Measurements from ENCODE around the gene KCND3.

- TF ChIP-seq POLR2AphosphoS5 (IDR thresholded peaks at IDR 0.05; ENCODE audit: insufficient read depth, low read depth, low read length) = no peak
- no peak for TF ChIP-seq CTCF (IDR thresholded peaks at IDR 0.05; ENCODE audit: extremely low read depth in 1 of 2, insufficient read depth in 1 of 2, low read depth in 1 of 2, low read length in 2 of 2)
- TF ChIP-seq POLR2A (IDR thresholded peaks at IDR 0.05; ENCODE audit: low read depth, low read length) = no peak
- no peak for TF ChIP-seq MAX (IDR thresholded peaks at IDR 0.05; ENCODE audit: insufficient read depth, insufficient read length)
- no peak for TF ChIP-seq EZH2 (IDR thresholded peaks at IDR 0.05; ENCODE audit: borderline replicate concordance, low read depth, low read length, severe bottlenecking)
- TF ChIP-seq MYC (IDR thresholded peaks at IDR 0.05; ENCODE audit: low read depth, low read length) = no peak
These were observed 154.0 kb downstream of the KCND3 start for GRCh38 chr1:111835514-111835913.

Measured in endothelial cell of umbilical vein (primary cell).